Measurements from ENCODE around the gene MYH14. TPM values are rescaled to one million over a fixed set of nuclear protein-coding genes. Genes with fewer than 3 reads are reported as not detected.

MYH14 gene
- total RNA-seq, 2 donors from 2014 or later: 27.0 to 31.5 TPM

GRCh38 chr19:50174100-50174793 lies 29.2 kb upstream of the MYH14 start:
- no peaks in the 10 kb centered on the region for H3K36me3 ChIP-seq
- no peak for DNase-seq (ENCODE audit: low spot score)
- WGBS: 46% methylated on average over 5 of the region's 5 CpGs
- no peak overlapping the region for H3K27ac ChIP-seq
- H3K9me3 ChIP-seq: no peaks in the 10 kb centered on the region
- H3K27me3 ChIP-seq (replicated peaks; ENCODE audit: insufficient read depth): no peaks in the 10 kb centered on the region
- TF ChIP-seq CTCF (IDR thresholded peaks at IDR 0.05): no peak
- TF ChIP-seq POLR2A (IDR thresholded peaks at IDR 0.05): no peak
- TF ChIP-seq POLR2AphosphoS5 (IDR thresholded peaks at IDR 0.05): no peak
- no peak overlapping the region for H3K4me3 ChIP-seq
- H3K4me1 ChIP-seq (replicated peaks): no peaks in the 10 kb centered on the region
- intact Hi-C loops (cut with DNase I): no loop called here

- H3K36me3 ChIP-seq: no peaks in the 10 kb centered on the region
- no peak overlapping the region for H3K27ac ChIP-seq
- H3K4me1 ChIP-seq (replicated peaks): no peaks in the 10 kb centered on the region
- TF ChIP-seq POLR2AphosphoS5 (IDR thresholded peaks at IDR 0.05): no peak
- no peak for TF ChIP-seq POLR2A (IDR thresholded peaks at IDR 0.05)
- TF ChIP-seq CTCF (IDR thresholded peaks at IDR 0.05): no peak
- 80% methylated on average over 10 of the region's 10 CpGs for WGBS
- no peaks in the 10 kb centered on the region for H3K9me3 ChIP-seq
- intact Hi-C loops (cut with DNase I): no loop called here
- no peak overlapping the region for H3K4me3 ChIP-seq
- DNase-seq (ENCODE audit: low spot score): no peak
- H3K27me3 ChIP-seq (replicated peaks; ENCODE audit: insufficient read depth): no peaks in the 10 kb centered on the region
Measured at GRCh38 chr19:50175924-50176323, 27.5 kb upstream of the MYH14 start.

GRCh38 chr19:50176775-50177174 lies 26.6 kb upstream of the MYH14 start:
- Histone ChIP-seq H3K4me3 (no peak overlapping the region), H3K36me3 (no peaks in the 10 kb centered on the region), H3K27ac (no peak overlapping the region), H3K9me3 (no peaks in the 10 kb centered on the region), H3K4me1 (replicated peaks) (no peaks in the 10 kb centered on the region), H3K27me3 (replicated peaks; ENCODE audit: insufficient read depth) (no peaks in the 10 kb centered on the region)
- no peak for DNase-seq (ENCODE audit: low spot score)
- TF ChIP-seq POLR2A (IDR thresholded peaks at IDR 0.05): no peak
- TF ChIP-seq CTCF (IDR thresholded peaks at IDR 0.05): no peak
- no peak for TF ChIP-seq POLR2AphosphoS5 (IDR thresholded peaks at IDR 0.05)
- WGBS: 87% methylated on average over 9 of the region's 9 CpGs
- intact Hi-C loops (cut with DNase I): no loop called here

- peak; percentile 30 for DNase-seq (ENCODE audit: low spot score)
- Histone ChIP-seq H3K9me3 (no peaks in the 10 kb centered on the region), H3K27me3 (replicated peaks; ENCODE audit: insufficient read depth) (no peaks in the 10 kb centered on the region), H3K4me1 (replicated peaks) (no peaks in the 10 kb centered on the region), H3K27ac (peak overlapping the region in 1 of 2 donors; percentile 53), H3K4me3 (no peak overlapping the region), H3K36me3 (no peaks in the 10 kb centered on the region)
- intact Hi-C loops (cut with DNase I): no loop called here
- 38% methylated on average over 1 of the region's 1 CpG for WGBS
- no peak for TF ChIP-seq CTCF (IDR thresholded peaks at IDR 0.05)
- TF ChIP-seq POLR2A (IDR thresholded peaks at IDR 0.05): no peak
- peak; percentile 78 for TF ChIP-seq POLR2AphosphoS5 (IDR thresholded peaks at IDR 0.05)
Measured at GRCh38 chr19:50178320-50178719, 25.1 kb upstream of the MYH14 start.

GRCh38 chr19:50178859-50179537 lies 24.4 kb upstream of the MYH14 start:
- Histone ChIP-seq H3K36me3 (no peaks in the 10 kb centered on the region), H3K4me3 (no peak overlapping the region), H3K27me3 (replicated peaks; ENCODE audit: insufficient read depth) (no peaks in the 10 kb centered on the region), H3K27ac (peak overlapping the region in 1 of 2 donors; percentile 53), H3K4me1 (replicated peaks) (no peaks in the 10 kb centered on the region), H3K9me3 (no peaks in the 10 kb centered on the region)
- no peak for TF ChIP-seq POLR2AphosphoS5 (IDR thresholded peaks at IDR 0.05)
- no peak for TF ChIP-seq POLR2A (IDR thresholded peaks at IDR 0.05)
- TF ChIP-seq CTCF (IDR thresholded peaks at IDR 0.05): no peak
- intact Hi-C loops (cut with DNase I): no loop called here
- 29% methylated on average over 9 of the region's 9 CpGs for WGBS
- no peak for DNase-seq (ENCODE audit: low spot score)
